SK-N-SH treated with all-trans-retinoic acid at 6 μM for 48 hours (cell line): Measurements from ENCODE around the gene SLC25A48.

Experiments
- GLIS3 ChIP-seq: fragments of 250-450 bp; sonication (Bioruptor Pico); IDR thresholded peaks from 2 replicates; pipeline ENCODE4 v1.5.0; 2020; ENCODE audit warnings: mild to moderate bottlenecking, moderate library complexity
- PATZ1 ChIP-seq: fragments of 250-450 bp; sonication (Bioruptor Pico); IDR thresholded peaks from 2 replicates; pipeline ENCODE4 v1.8.0; 2020; ENCODE audit warnings: mild to moderate bottlenecking, moderate library complexity, borderline replicate concordance
- TOX ChIP-seq: fragments of 250-450 bp; sonication (Bioruptor Pico); IDR thresholded peaks from 2 replicates; pipeline ENCODE4 v1.8.0; 2021; ENCODE audit warnings: mild to moderate bottlenecking, moderate library complexity, borderline replicate concordance
- ZFP30 ChIP-seq: fragments of 450-650 bp; formaldehyde crosslinking; IDR thresholded peaks from 2 replicates; pipeline ENCODE4 v1.5.0; 2022; ENCODE audit warnings: mild to moderate bottlenecking, moderate library complexity
- ZNF565 ChIP-seq: fragments of 450-650 bp; formaldehyde crosslinking; conservative IDR thresholded peaks from 2 replicates; pipeline ENCODE4 v1.5.0; 2020; ENCODE audit warnings: low read depth, mild to moderate bottlenecking, moderate library complexity
- ZNF70 ChIP-seq: fragments of 450-650 bp; formaldehyde crosslinking; IDR thresholded peaks from 2 replicates; pipeline ENCODE4 v1.5.0; 2020; ENCODE audit warnings: mild to moderate bottlenecking, moderate library complexity

GRCh38 chr5:135880801-135881200, 46.3 kb downstream of the SLC25A48 start:
- TF ChIP-seq ZNF565 (no peak), GLIS3 (CRISPR knock-in tag) (no peak), PATZ1 (CRISPR knock-in tag) (no peak), TOX (no peak), ZNF70 (CRISPR knock-in tag) (no peak), ZFP30 (no peak)
